Medulla oblongata (tissue), 1 donor: ENCODE measurements around the gene SLC25A40.

Experiments
- DNase-seq: peaks from one replicate; pipeline ENCODE4 v3.0.0-alpha.2; 2015; ENCODE audit errors: extremely low spot score

Gene SLC25A40

GRCh38 chr7:87784424-87784823, 91.7 kb downstream of the SLC25A40 start:
- no peak for DNase-seq
